HG03442 (cell line): ENCODE results near the gene AK1.
A peak's percentile ranks its signal among the peaks of the same experiment; 100 is the strongest.

Experiments used
- ATAC-seq: cut with Tn5 transposase; IDR thresholded peaks from one replicate; pipeline ENCODE4 v1.9.1; 2021; ENCODE audit warnings: mild to moderate bottlenecking, moderate library complexity; ENCODE audit not compliant: unreplicated experiment

The AK1 gene

GRCh38 chr9:127877566-127877998 is at the start of gene AK1:
Gene AK1 (minus strand): TSS chr9:127877675. CDS start chr9:127874617, 3,058 bp downstream.
- ATAC-seq, result no peak

GRCh38 chr9:127926906-127927200 is 49.4 kb upstream of the AK1 start:
- no peak for ATAC-seq

GRCh38 chr9:127925959-127926905 is 48.8 kb upstream of the AK1 start:
- ATAC-seq, result no peak

GRCh38 chr9:127924736-127925444 is 47.4 kb upstream of the AK1 start:
- ATAC-seq, result no peak

GRCh38 chr9:127923771-127924170 is 46.3 kb upstream of the AK1 start:
- no peak for ATAC-seq

GRCh38 chr9:127923046-127923445 is 45.6 kb upstream of the AK1 start:
- no peak for ATAC-seq

GRCh38 chr9:127921557-127922120 is 44.2 kb upstream of the AK1 start:
- ATAC-seq, result no peak

GRCh38 chr9:127920794-127921193 is 43.3 kb upstream of the AK1 start:
- no peak for ATAC-seq

GRCh38 chr9:127919253-127919815 is 41.9 kb upstream of the AK1 start:
- ATAC-seq, result no peak

GRCh38 chr9:127918183-127919107 is 41.0 kb upstream of the AK1 start:
- ATAC-seq, result no peak

GRCh38 chr9:127917603-127918002 is 40.1 kb upstream of the AK1 start:
- no peak for ATAC-seq

GRCh38 chr9:127916720-127917581 is 39.5 kb upstream of the AK1 start, which contains the start of gene ST6GALNAC4:
Gene ST6GALNAC4 (minus strand): TSS chr9:127917041. CDS start chr9:127916419, 622 bp downstream.
- peak; percentile 77 for ATAC-seq

- no peak for ATAC-seq
These were observed 38.6 kb upstream of the AK1 start for GRCh38 chr9:127915801-127916719.

GRCh38 chr9:127915325-127915752 is 37.9 kb upstream of the AK1 start:
- no peak for ATAC-seq

GRCh38 chr9:127913682-127914081 is 36.2 kb upstream of the AK1 start:
- ATAC-seq, result no peak

- ATAC-seq, result no peak
These were observed 35.4 kb upstream of the AK1 start for GRCh38 chr9:127912882-127913281.

GRCh38 chr9:127912296-127912695 is 34.8 kb upstream of the AK1 start:
- ATAC-seq, result no peak

- ATAC-seq, result no peak
These were observed 33.2 kb upstream of the AK1 start for GRCh38 chr9:127910613-127911205.
